PC-9 (cell line): ENCODE data around the gene PNKD. TPM values are rescaled to one million over a fixed set of nuclear protein-coding genes. Genes with fewer than 3 reads are reported as not detected.

ENCODE experiments used
- BruUV-seq: library from RNA; stranded (reverse); fragments of 400-500 nt; replicated peaks from 2 replicates; lab custom pipeline; 2021; lab: Mats Ljungman, UMichigan
- CTCF ChIA-PET: fragments of 300-600 bp; sonication (Branson Sonifier 250); formaldehyde crosslinking; loops from one replicate; lab custom pipeline; 2022; ENCODE audit warnings: antibody characterized with exemption; lab: Charles Lee
- POLR2A ChIA-PET: fragments of 300-600 bp; sonication (Branson Sonifier 250); formaldehyde crosslinking; loops from one replicate; lab custom pipeline; 2022; ENCODE audit warnings: antibody characterized with exemption; ENCODE audit not compliant: unreplicated experiment; lab: Charles Lee
- DNase-seq, 2 experiments: peaks; one replicate each; pipeline versions ENCODE4 v3.0.0 to v3.0.0-alpha.2; 2015 to 2022; ENCODE audit warnings: mixed read lengths in 1 of 2
- H2AFZ ChIP-seq: fragments of 200-600 bp; sonication (generic); 2 replicates; pipeline ENCODE4 v1.8.1; 2017; ENCODE audit warnings: antibody characterized with exemption
- H3F3A ChIP-seq: fragments of 200-600 bp; sonication (generic); 2 replicates; pipeline ENCODE4 v1.8.1; 2017; ENCODE audit warnings: antibody characterized with exemption, mild to moderate bottlenecking, low read depth; ENCODE audit not compliant: insufficient read depth
- H3K27ac ChIP-seq: fragments of 200-600 bp; sonication (generic); 2 replicates; pipeline ENCODE4 v1.6.1; 2016; ENCODE audit warnings: mixed run types
- H3K27me3 ChIP-seq: fragments of 200-600 bp; sonication (generic); 2 replicates; pipeline ENCODE4 v1.6.1; 2016; ENCODE audit warnings: low read depth, mixed run types; ENCODE audit not compliant: insufficient read depth
- H3K36me3 ChIP-seq: fragments of 200-600 bp; sonication (generic); 2 replicates; pipeline ENCODE4 v1.6.1; 2016; ENCODE audit warnings: low read depth, mixed run types
- H3K4me1 ChIP-seq: fragments of 200-600 bp; sonication (generic); replicated peaks from 2 replicates; pipeline ENCODE4 v1.6.1; 2016; ENCODE audit warnings: mixed run types; ENCODE audit not compliant: insufficient read depth
- H3K4me2 ChIP-seq: fragments of 200-600 bp; sonication (generic); 2 replicates; pipeline ENCODE4 v1.6.1; 2017; ENCODE audit warnings: mixed run types
- H3K4me3 ChIP-seq: fragments of 200-600 bp; sonication (generic); 2 replicates; pipeline ENCODE4 v1.6.1; 2016; ENCODE audit warnings: mixed run types
- H3K79me2 ChIP-seq: fragments of 200-600 bp; sonication (generic); 2 replicates; pipeline ENCODE4 v1.6.1; 2017; ENCODE audit warnings: low read depth, mixed run types
- H3K9me2 ChIP-seq: fragments of 200-600 bp; sonication (generic); 2 replicates; pipeline ENCODE4 v1.8.1; 2017; ENCODE audit warnings: mild to moderate bottlenecking; ENCODE audit not compliant: insufficient read depth
- H3K9me3 ChIP-seq: fragments of 200-600 bp; sonication (generic); 2 replicates; pipeline ENCODE4 v1.8.1; 2016; ENCODE audit warnings: low read depth; ENCODE audit not compliant: insufficient read depth
- H4K20me1 ChIP-seq: fragments of 200-600 bp; sonication (generic); 2 replicates; pipeline ENCODE4 v1.8.1; 2017; ENCODE audit not compliant: insufficient read depth
- CTCF ChIP-seq: fragments of 200-600 bp; sonication (generic); conservative IDR thresholded peaks from 2 replicates; pipeline ENCODE4 v1.6.1; 2017; ENCODE audit warnings: mixed run types, antibody characterized with exemption, mild to moderate bottlenecking, moderate library complexity
- EZH2 ChIP-seq: fragments of 200-600 bp; sonication (generic); IDR thresholded peaks from 2 replicates; pipeline ENCODE4 v1.8.0; 2017; ENCODE audit warnings: antibody characterized with exemption, low read depth
- intact Hi-C: fragments of 100-400 bp; cut with micrococcal nuclease; formaldehyde crosslinking; loops from one replicate; pipeline ENCODE4 v1.10.0; 2022; ENCODE audit not compliant: unreplicated experiment
- total RNA-seq: library from RNA; stranded (reverse); gene quantifications from 2 replicates; pipeline ENCODE4 v1.2.3, GENCODE V29; 2021

PNKD gene
- total RNA-seq, 1 experiment from 2014 or later: 102 TPM

GRCh38 chr2:218230882-218231281 is 39.4 kb upstream of the PNKD start:
- no TSS peak for BruUV-seq
- H3K9me3 ChIP-seq: no peaks in the 10 kb centered on the region
- CTCF ChIA-PET: no interaction called here
- no peak for DNase-seq
- H3K27ac ChIP-seq: no peak overlapping the region
- H4K20me1 ChIP-seq: no peaks in the 10 kb centered on the region
- H3K9me2 ChIP-seq: no peaks in the 10 kb centered on the region
- H3K4me2 ChIP-seq: no peak overlapping the region
- peaks cover 42% of the 10 kb centered on the region for H3F3A ChIP-seq
- TF ChIP-seq CTCF: no peak
- TF ChIP-seq EZH2: no peak
- H3K4me3 ChIP-seq: no peak overlapping the region
- POLR2A ChIA-PET: interaction anchor here (0.6 kb wide), 1 partner anchor 15 kb away, joined by 3 read pairs; no protein-coding TSS in a partner anchor
- intact Hi-C loops: no loop called here
- H3K79me2 ChIP-seq: peaks cover 13% of the 10 kb centered on the region; the same call in 1 of the 2 replicates
- H2AFZ ChIP-seq: no peak overlapping the region
- peaks cover 71% of the 10 kb centered on the region for H3K36me3 ChIP-seq
- peaks cover 32% of the 10 kb centered on the region for H3K4me1 ChIP-seq
- no peaks in the 10 kb centered on the region for H3K27me3 ChIP-seq

GRCh38 chr2:218233543-218233942 is 36.8 kb upstream of the PNKD start:
- H3K4me3 ChIP-seq: no peak overlapping the region
- no peaks in the 10 kb centered on the region for H3K9me3 ChIP-seq
- no TSS peak for BruUV-seq
- peaks cover 28% of the 10 kb centered on the region for H3F3A ChIP-seq
- intact Hi-C loops: no loop called here
- POLR2A ChIA-PET: no interaction called here
- no peak for DNase-seq
- H3K79me2 ChIP-seq: peaks cover 13% of the 10 kb centered on the region; the same call in 1 of the 2 replicates
- no peak overlapping the region for H3K27ac ChIP-seq
- TF ChIP-seq EZH2: no peak
- TF ChIP-seq CTCF: no peak
- H3K4me2 ChIP-seq: no peak overlapping the region
- no peaks in the 10 kb centered on the region; the same call in 1 of the 2 replicates for H4K20me1 ChIP-seq
- peaks cover 24% of the 10 kb centered on the region for H3K4me1 ChIP-seq
- H3K36me3 ChIP-seq: peaks cover 74% of the 10 kb centered on the region
- no peak overlapping the region for H2AFZ ChIP-seq
- H3K27me3 ChIP-seq: no peaks in the 10 kb centered on the region
- H3K9me2 ChIP-seq: no peaks in the 10 kb centered on the region
- CTCF ChIA-PET: no interaction called here

- peaks cover 14% of the 10 kb centered on the region for H3K4me1 ChIP-seq
- no peak overlapping the region for H3K4me2 ChIP-seq
- no peaks in the 10 kb centered on the region for H3K27me3 ChIP-seq
- H4K20me1 ChIP-seq: no peaks in the 10 kb centered on the region; the same call in 1 of the 2 replicates
- DNase-seq: no peak
- no peaks in the 10 kb centered on the region for H3K9me3 ChIP-seq
- peaks cover 76% of the 10 kb centered on the region for H3K36me3 ChIP-seq
- intact Hi-C loops: no loop called here
- peaks cover 13% of the 10 kb centered on the region; the same call in 1 of the 2 replicates for H3K79me2 ChIP-seq
- ChIA-PET POLR2A (no interaction called here), CTCF (no interaction called here)
- H2AFZ ChIP-seq: no peak overlapping the region
- peaks cover 18% of the 10 kb centered on the region for H3F3A ChIP-seq
- BruUV-seq: no TSS peak
- H3K27ac ChIP-seq: no peak overlapping the region
- H3K9me2 ChIP-seq: no peaks in the 10 kb centered on the region
- H3K4me3 ChIP-seq: no peak overlapping the region
- TF ChIP-seq EZH2 (no peak), CTCF (no peak)
These were observed 35.8 kb upstream of the PNKD start for GRCh38 chr2:218234521-218234920.
